Natural killer cell (primary cell): Measurements from ENCODE around the gene TBCB. TPM values are rescaled to one million over a fixed set of nuclear protein-coding genes. Genes with fewer than 3 reads are reported as not detected.

Source experiments
- ATAC-seq, 3 donors: fragments of 150-1000 bp in 2 of 3; fragments of 200-7000 bp in 1 of 3; cut with Tn5 transposase; 1 replicate in 1 of 3; 2 replicates in 2 of 3; pipeline ENCODE4 v1.10.0; 2021; ENCODE audit warnings: mild to moderate bottlenecking in 2 of 3, moderate library complexity in 2 of 3
- DNase-seq, 2 donors: peaks; one replicate each; pipeline versions ENCODE4 v3.0.0 to v3.0.0-alpha.2; 2013 to 2021; ENCODE audit warnings: mixed read lengths in 1 of 2
- H3K27ac ChIP-seq: one replicate; pipeline ENCODE4 v1.5.1; 2013; ENCODE audit warnings: mild to moderate bottlenecking, low read length
- H3K27me3 ChIP-seq: one replicate; pipeline ENCODE4 v1.6.1; 2013; ENCODE audit warnings: low read length; ENCODE audit not compliant: control insufficient read depth, insufficient read depth
- H3K36me3 ChIP-seq: one replicate; pipeline ENCODE4 v1.6.1; 2013; ENCODE audit warnings: low read length; ENCODE audit not compliant: control insufficient read depth, insufficient read depth
- H3K4me1 ChIP-seq: one replicate; pipeline ENCODE4 v1.6.1; 2013; ENCODE audit warnings: low read length; ENCODE audit not compliant: control insufficient read depth, insufficient read depth
- H3K4me3 ChIP-seq: one replicate; pipeline ENCODE4 v1.5.1; 2013; ENCODE audit warnings: low read length
- H3K9me3 ChIP-seq: one replicate; pipeline ENCODE4 v1.6.1; 2013; ENCODE audit warnings: low read length; ENCODE audit not compliant: control insufficient read depth, insufficient read depth
- H3K27ac Mint-ChIP-seq, 2 donors: one replicate each; pipeline ENCODE4 v1.8.0; 2022; ENCODE audit warnings: mild to moderate bottlenecking in 2 of 2, mixed read lengths in 2 of 2, moderate library complexity in 1 of 2
- H3K27me3 Mint-ChIP-seq, 2 donors: one replicate each; pipeline ENCODE4 v1.8.0; 2022; ENCODE audit warnings: low read depth in 2 of 2, mixed read lengths in 2 of 2
- H3K36me3 Mint-ChIP-seq: one replicate; pipeline ENCODE4 v1.8.0; 2022; ENCODE audit warnings: mixed read lengths
- H3K4me1 Mint-ChIP-seq, 2 donors: one replicate each; pipeline ENCODE4 v1.8.0; 2022; ENCODE audit warnings: mixed read lengths in 2 of 2
- H3K4me3 Mint-ChIP-seq: one replicate; pipeline ENCODE4 v1.8.0; 2022; ENCODE audit warnings: mild to moderate bottlenecking, moderate library complexity, mixed read lengths
- H3K9me3 Mint-ChIP-seq, 2 donors: one replicate each; pipeline ENCODE4 v1.8.0; 2022; ENCODE audit warnings: mixed read lengths in 2 of 2
- WGBS: methylation state at CpG from one replicate; pipeline ENCODE4 v1.1.7; 2013; ENCODE audit warnings: missing lambda C conversion rate; ENCODE audit not compliant: insufficient coverage; 5-methylcytosine and 5-hydroxymethylcytosine counted together
- intact Hi-C: fragments of 100-400 bp; cut with micrococcal nuclease; formaldehyde crosslinking; loops from one replicate; pipeline ENCODE4 v1.14.2; 2022
- total RNA-seq, 4 donors: library from RNA; stranded (reverse); fragments of 120-200 nt in 1 of 4; gene quantifications; one replicate each; pipeline versions ENCODE4 v1.2.3 to v1.2.4, GENCODE V29; 2013 to 2022
- TF ChIP-seq, protein P1 (sequence below): fragments of 200-600 bp; IDR thresholded peaks from one replicate; pipeline ENCODE4 v1.8.0; 2022; ENCODE audit warnings: antibody characterized with exemption

Gene TBCB
- total RNA-seq, 3 donors from 2014 or later (not counting 1 experiment from before 2014, with no cell fraction given), result 153 to 180 (median 175) TPM

- peak overlapping the region in 1 of 2 donors; percentile 27 for H3K27ac Mint-ChIP-seq
- DNase-seq (no peak), ATAC-seq (no peak)
- peaks cover 16 to 31% of the 10 kb centered on the region in 2 donors for H3K4me1 Mint-ChIP-seq
- no peaks in the 10 kb centered on the region for H3K9me3 Mint-ChIP-seq
- intact Hi-C loops, result no loop called here
- TF ChIP-seq, protein P1, sequence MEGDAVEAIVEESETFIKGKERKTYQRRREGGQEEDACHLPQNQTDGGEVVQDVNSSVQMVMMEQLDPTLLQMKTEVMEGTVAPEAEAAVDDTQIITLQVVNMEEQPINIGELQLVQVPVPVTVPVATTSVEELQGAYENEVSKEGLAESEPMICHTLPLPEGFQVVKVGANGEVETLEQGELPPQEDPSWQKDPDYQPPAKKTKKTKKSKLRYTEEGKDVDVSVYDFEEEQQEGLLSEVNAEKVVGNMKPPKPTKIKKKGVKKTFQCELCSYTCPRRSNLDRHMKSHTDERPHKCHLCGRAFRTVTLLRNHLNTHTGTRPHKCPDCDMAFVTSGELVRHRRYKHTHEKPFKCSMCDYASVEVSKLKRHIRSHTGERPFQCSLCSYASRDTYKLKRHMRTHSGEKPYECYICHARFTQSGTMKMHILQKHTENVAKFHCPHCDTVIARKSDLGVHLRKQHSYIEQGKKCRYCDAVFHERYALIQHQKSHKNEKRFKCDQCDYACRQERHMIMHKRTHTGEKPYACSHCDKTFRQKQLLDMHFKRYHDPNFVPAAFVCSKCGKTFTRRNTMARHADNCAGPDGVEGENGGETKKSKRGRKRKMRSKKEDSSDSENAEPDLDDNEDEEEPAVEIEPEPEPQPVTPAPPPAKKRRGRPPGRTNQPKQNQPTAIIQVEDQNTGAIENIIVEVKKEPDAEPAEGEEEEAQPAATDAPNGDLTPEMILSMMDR, result no peak
- H3K27me3 ChIP-seq, result no peaks in the 10 kb centered on the region
- H3K4me1 ChIP-seq, result peaks cover 32% of the 10 kb centered on the region
- no peak overlapping the region for H3K27ac ChIP-seq
- H3K4me3 Mint-ChIP-seq, result no peak overlapping the region
- 79% methylated on average over 11 of the region's 12 CpGs for WGBS
- peaks cover 4% of the 10 kb centered on the region for H3K36me3 ChIP-seq
- H3K27me3 Mint-ChIP-seq, result no peaks in the 10 kb centered on the region
- no peaks in the 10 kb centered on the region for H3K9me3 ChIP-seq
- H3K4me3 ChIP-seq, result no peak overlapping the region
- H3K36me3 Mint-ChIP-seq, result no peaks in the 10 kb centered on the region
Observed at GRCh38 chr19:36136964-36137686, 21.9 kb downstream of the TBCB start.

GRCh38 chr19:36139120-36139472, 23.8 kb downstream of the TBCB start:
- Histone ChIP-seq H3K27me3 (no peaks in the 10 kb centered on the region), H3K4me1 (peaks cover 19% of the 10 kb centered on the region), H3K36me3 (peaks cover 15% of the 10 kb centered on the region), H3K27ac (peak overlapping the region; percentile 76), H3K4me3 (peak overlapping the region; percentile 94), H3K9me3 (no peaks in the 10 kb centered on the region)
- 0% methylated on average over 1 of the region's 7 CpGs for WGBS
- intact Hi-C loops, result no loop called here
- Mint-ChIP-seq H3K4me1 (peaks cover 17 to 29% of the 10 kb centered on the region in 2 donors), H3K27ac (peak overlapping the region; percentile 88 to 90), H3K9me3 (no peaks in the 10 kb centered on the region), H3K27me3 (no peaks in the 10 kb centered on the region), H3K4me3 (peak overlapping the region; percentile 96), H3K36me3 (no peaks in the 10 kb centered on the region)
- ATAC-seq (no peak), DNase-seq (no peak)
- TF ChIP-seq, protein P1, result no peak

- no peaks in the 10 kb centered on the region for H3K9me3 ChIP-seq
- no peaks in the 10 kb centered on the region for H3K27me3 ChIP-seq
- Mint-ChIP-seq H3K4me3 (peak within 1 kb of the TSS; percentile 96), H3K27ac (peak within 1 kb of the TSS; percentile 88 to 90), H3K27me3 (no peaks in the 10 kb centered on the region), H3K36me3 (no peaks in the 10 kb centered on the region), H3K4me1 (peaks cover 17 to 29% of the 10 kb centered on the region in 2 donors), H3K9me3 (no peaks in the 10 kb centered on the region)
- WGBS, result under 1% methylated on average over 75 of the region's 75 CpGs
- H3K4me1 ChIP-seq, result peaks cover 19% of the 10 kb centered on the region
- ATAC-seq, result peak; percentile 68 to 88 (median 78)
- peak within 1 kb of the TSS; percentile 94 for H3K4me3 ChIP-seq
- intact Hi-C loops, result loop anchor here (1.0 to 2.0 kb wide), 2 partner anchors 12 to 75 kb away; partner anchors contain the start of genes ZNF146 and ZNF565
- DNase-seq, result peak; percentile 91 to 96
- H3K27ac ChIP-seq, result peak within 1 kb of the TSS; percentile 76
- TF ChIP-seq, protein P1, result no peak
- H3K36me3 ChIP-seq, result peaks cover 20% of the 10 kb centered on the region
Observed at GRCh38 chr19:36139473-36140303, 24.4 kb downstream of the TBCB start, which contains the start of gene CAPNS1. TSS of gene CAPNS1 (plus strand) at chr19:36140066. CDS start at chr19:36141012, 946 bp downstream.
